Erythroblast (primary cell): Measurements from ENCODE around the gene ZBTB46.

ENCODE experiments used
- GATA1 ChIP-seq: IDR thresholded peaks from 2 replicates; pipeline ENCODE4 v1.6.1; 2011; ENCODE audit warnings: low read depth, mild to moderate bottlenecking, control low read depth, low read length, moderate library complexity
- POLR2A ChIP-seq: IDR thresholded peaks from 2 replicates; pipeline ENCODE4 v1.6.1; 2011; ENCODE audit warnings: mild to moderate bottlenecking, low read length

GRCh38 chr20:63861365-63861934, 30.4 kb upstream of the ZBTB46 start, which contains the start of gene ABHD16B:
- TF ChIP-seq POLR2A (no peak), GATA1 (no peak)
